Activated naive CD4-positive, alpha-beta T cell treated with anti-CD3 and anti-CD28 coated beads, Interleukin-2, amount 50 U/mL, for 72 hours (primary cell): ENCODE measurements around the gene HOXD11. TPM values are rescaled to one million over a fixed set of nuclear protein-coding genes. Genes with fewer than 3 reads are reported as not detected.

Source experiments
- ATAC-seq, 2 donors: fragments of 150-1000 bp; cut with Tn5 transposase; 2 replicates each; pipeline ENCODE4 v1.10.0; 2021; ENCODE audit warnings: mild to moderate bottlenecking in 2 of 2, moderate library complexity in 2 of 2
- DNase-seq, 2 donors: peaks; one replicate each; pipeline ENCODE4 v3.0.0; 2021 to 2022; ENCODE audit warnings: low spot score in 2 of 2
- H3K27ac Mint-ChIP-seq, 2 donors: one replicate each; pipeline ENCODE4 v1.8.0; 2022; ENCODE audit warnings: mild to moderate bottlenecking in 2 of 2, mixed read lengths in 2 of 2
- H3K36me3 Mint-ChIP-seq, 2 donors: one replicate each; pipeline ENCODE4 v1.8.0; 2022; ENCODE audit warnings: mixed read lengths in 2 of 2
- H3K9me3 Mint-ChIP-seq, 2 donors: one replicate each; pipeline ENCODE4 v1.8.0; 2022; ENCODE audit warnings: mixed read lengths in 2 of 2
- total RNA-seq, 2 donors: library from RNA; stranded (reverse); gene quantifications; one replicate each; pipeline ENCODE4 v1.2.3, GENCODE V29; 2022

The HOXD11 gene
- total RNA-seq, 2 donors from 2014 or later, result not detected

GRCh38 chr2:176079285-176079830, 27.7 kb upstream of the HOXD11 start:
- Mint-ChIP-seq H3K36me3 (peaks cover 31 to 64% of the 10 kb centered on the region in 2 donors), H3K9me3 (peaks cover 6 to 23% of the 10 kb centered on the region in 2 donors), H3K27ac (peak overlapping the region in 1 of 2 donors; percentile 70)
- ATAC-seq (no peak), DNase-seq (no peak)

GRCh38 chr2:176079831-176080539, 27.1 kb upstream of the HOXD11 start:
- H3K36me3 Mint-ChIP-seq, result peaks cover 31 to 66% of the 10 kb centered on the region in 2 donors
- ATAC-seq, result peak in 1 of 2 donors; percentile 59
- no peak for DNase-seq
- peak overlapping the region in 1 of 2 donors; percentile 70 for H3K27ac Mint-ChIP-seq
- H3K9me3 Mint-ChIP-seq, result peaks cover 6 to 23% of the 10 kb centered on the region in 2 donors

- Mint-ChIP-seq H3K27ac (peak overlapping the region in 1 of 2 donors; percentile 93), H3K9me3 (peaks cover 4 to 19% of the 10 kb centered on the region in 2 donors), H3K36me3 (peaks cover 31 to 59% of the 10 kb centered on the region in 2 donors)
- no peak for ATAC-seq
- no peak for DNase-seq
Measured at GRCh38 chr2:176080540-176081375, 26.3 kb upstream of the HOXD11 start.

- H3K9me3 Mint-ChIP-seq, result peaks cover 2 to 16% of the 10 kb centered on the region in 2 donors
- peak in 1 of 2 donors; percentile 3 for DNase-seq
- H3K27ac Mint-ChIP-seq, result peak overlapping the region in 1 of 2 donors; percentile 93
- peaks cover 31 to 55% of the 10 kb centered on the region in 2 donors for H3K36me3 Mint-ChIP-seq
- ATAC-seq, result no peak
Measured at GRCh38 chr2:176081376-176081836, 25.7 kb upstream of the HOXD11 start.

GRCh38 chr2:176081837-176082524, 25.1 kb upstream of the HOXD11 start:
- ATAC-seq (no peak), DNase-seq (peak in 1 of 2 donors; percentile 27)
- H3K36me3 Mint-ChIP-seq, result peaks cover 31 to 57% of the 10 kb centered on the region in 2 donors
- peak overlapping the region in 1 of 2 donors; percentile 95 for H3K27ac Mint-ChIP-seq
- peaks cover 0 to 13% of the 10 kb centered on the region in 2 donors for H3K9me3 Mint-ChIP-seq

- peak overlapping the region in 1 of 2 donors; percentile 95 for H3K27ac Mint-ChIP-seq
- peaks cover 31 to 62% of the 10 kb centered on the region in 2 donors for H3K36me3 Mint-ChIP-seq
- no peak for DNase-seq
- no peak for ATAC-seq
- H3K9me3 Mint-ChIP-seq, result peaks cover 0 to 13% of the 10 kb centered on the region in 2 donors
Measured at GRCh38 chr2:176082525-176082823, 24.6 kb upstream of the HOXD11 start.

GRCh38 chr2:176082824-176083751, 24.0 kb upstream of the HOXD11 start:
- ATAC-seq, result no peak
- H3K36me3 Mint-ChIP-seq, result peaks cover 31 to 64% of the 10 kb centered on the region in 2 donors
- H3K27ac Mint-ChIP-seq, result peak overlapping the region; percentile 62 to 91
- peak in 1 of 2 donors; percentile 23 for DNase-seq
- H3K9me3 Mint-ChIP-seq, result peaks cover 0 to 13% of the 10 kb centered on the region in 2 donors

- Mint-ChIP-seq H3K27ac (peak within 1 kb of the TSS; percentile 62 to 91), H3K9me3 (peaks cover 0 to 13% of the 10 kb centered on the region in 2 donors), H3K36me3 (peaks cover 24 to 61% of the 10 kb centered on the region in 2 donors)
- ATAC-seq (no peak), DNase-seq (peak in 1 of 2 donors; percentile 3)
Measured at GRCh38 chr2:176083796-176084261, 23.3 kb upstream of the HOXD11 start, which contains the start of gene EVX2. TSS of gene EVX2 (minus strand) at chr2:176083962. CDS start at chr2:176083776, 186 bp downstream.

- peak in 1 of 2 donors; percentile 2 for DNase-seq
- peak overlapping the region in 1 of 2 donors; percentile 88 for H3K27ac Mint-ChIP-seq
- peaks cover 20 to 59% of the 10 kb centered on the region in 2 donors for H3K36me3 Mint-ChIP-seq
- peaks cover 0 to 7% of the 10 kb centered on the region in 2 donors for H3K9me3 Mint-ChIP-seq
- no peak for ATAC-seq
Measured at GRCh38 chr2:176084611-176085119, 22.4 kb upstream of the HOXD11 start.

GRCh38 chr2:176085120-176085788, 21.8 kb upstream of the HOXD11 start:
- ATAC-seq, result no peak
- peak overlapping the region in 1 of 2 donors; percentile 88 for H3K27ac Mint-ChIP-seq
- peaks cover 0 to 7% of the 10 kb centered on the region in 2 donors for H3K9me3 Mint-ChIP-seq
- peaks cover 20 to 59% of the 10 kb centered on the region in 2 donors for H3K36me3 Mint-ChIP-seq
- no peak for DNase-seq

GRCh38 chr2:176085861-176086771, 21.0 kb upstream of the HOXD11 start:
- H3K27ac Mint-ChIP-seq, result peak overlapping the region in 1 of 2 donors; percentile 84
- DNase-seq (no peak), ATAC-seq (no peak)
- H3K9me3 Mint-ChIP-seq, result peaks cover 0 to 7% of the 10 kb centered on the region in 2 donors
- peaks cover 23 to 57% of the 10 kb centered on the region in 2 donors for H3K36me3 Mint-ChIP-seq

GRCh38 chr2:176087330-176088047, 19.6 kb upstream of the HOXD11 start:
- DNase-seq (no peak), ATAC-seq (no peak)
- Mint-ChIP-seq H3K36me3 (peaks cover 33 to 60% of the 10 kb centered on the region in 2 donors), H3K9me3 (peaks cover 0 to 7% of the 10 kb centered on the region in 2 donors), H3K27ac (no peak overlapping the region)
